Esophagus muscularis mucosa (tissue), 4 donors: Measurements from ENCODE around the gene NFATC3. TPM values are rescaled to one million over a fixed set of nuclear protein-coding genes. Genes with fewer than 3 reads are reported as not detected.

Source experiments
- DNase-seq: peaks from one replicate; pipeline ENCODE4 v3.0.0-alpha.2; 2017; ENCODE audit errors: extremely low spot score
- H3K27ac ChIP-seq, 4 donors: fragments of 200-600 bp; sonication (generic); replicated peaks in 1 of 4; 1 replicate in 3 of 4; 2 replicates in 1 of 4; pipeline ENCODE4 v1.5.1; 2016 to 2019; ENCODE audit warnings: mild to moderate bottlenecking in 1 of 4
- H3K27me3 ChIP-seq, 4 donors: fragments of 200-600 bp; sonication (generic); one replicate each; pipeline versions ENCODE4 v1.5.1 to v1.6.0; 2016 to 2019
- H3K36me3 ChIP-seq, 4 donors: fragments of 200-600 bp; sonication (generic); one replicate each; pipeline ENCODE4 v1.5.1; 2016 to 2019
- H3K4me1 ChIP-seq, 4 donors: fragments of 200-600 bp; sonication (generic); one replicate each; pipeline ENCODE4 v1.5.1; 2016 to 2019
- H3K4me3 ChIP-seq, 4 donors: fragments of 200-600 bp; sonication (generic); 1 replicate in 2 of 4; 2 replicates in 2 of 4; pipeline ENCODE4 v1.5.1; 2016 to 2019; ENCODE audit warnings: mild to moderate bottlenecking in 4 of 4, moderate library complexity in 1 of 4
- H3K9me3 ChIP-seq, 4 donors: fragments of 200-600 bp; sonication (generic); 1 replicate in 3 of 4; 2 replicates in 1 of 4; pipeline ENCODE4 v1.5.1; 2016 to 2019
- CTCF ChIP-seq, 3 experiments: fragments of 200-600 bp in 2 of 3; fragments of 450-650 bp in 1 of 3; sonication (generic) in 2 of 3; IDR thresholded peaks; one replicate each; pipeline ENCODE4 v1.5.1; 2017 to 2019; ENCODE audit warnings: antibody characterized with exemption in 3 of 3, mild to moderate bottlenecking in 2 of 3, moderate library complexity in 1 of 3
- EP300 ChIP-seq: sonication (generic); formaldehyde crosslinking; IDR thresholded peaks from one replicate; pipeline ENCODE4 v1.6.1; 2017; ENCODE audit warnings: antibody characterized with exemption
- POLR2A ChIP-seq: fragments of 450-650 bp; IDR thresholded peaks from one replicate; pipeline ENCODE4 v1.6.1; 2017; ENCODE audit warnings: antibody characterized with exemption, moderate library complexity, mild to moderate bottlenecking, low read depth
- POLR2AphosphoS5 ChIP-seq, 2 donors: sonication (generic); formaldehyde crosslinking; IDR thresholded peaks; one replicate each; pipeline ENCODE4 v1.6.1; 2017; ENCODE audit warnings: antibody characterized with exemption in 2 of 2
- WGBS: methylation state at CpG from one replicate; pipeline ENCODE4 v1.1.5; 2018; 5-methylcytosine and 5-hydroxymethylcytosine counted together
- intact Hi-C: fragments of 100-400 bp; cut with DNase I; formaldehyde crosslinking; loops from one replicate; pipeline ENCODE4 v1.15.1; 2023
- total RNA-seq, 4 donors: library from RNA; depleted of rRNA; stranded (reverse); fragments of >200 nt; gene quantifications; one replicate each; pipeline versions ENCODE4 v1.1.0 to v1.2.1, GENCODE V29; 2016

NFATC3 gene
- total RNA-seq, 4 donors from 2014 or later, result 44.6 to 56.8 (median 50.8) TPM

DNA sequence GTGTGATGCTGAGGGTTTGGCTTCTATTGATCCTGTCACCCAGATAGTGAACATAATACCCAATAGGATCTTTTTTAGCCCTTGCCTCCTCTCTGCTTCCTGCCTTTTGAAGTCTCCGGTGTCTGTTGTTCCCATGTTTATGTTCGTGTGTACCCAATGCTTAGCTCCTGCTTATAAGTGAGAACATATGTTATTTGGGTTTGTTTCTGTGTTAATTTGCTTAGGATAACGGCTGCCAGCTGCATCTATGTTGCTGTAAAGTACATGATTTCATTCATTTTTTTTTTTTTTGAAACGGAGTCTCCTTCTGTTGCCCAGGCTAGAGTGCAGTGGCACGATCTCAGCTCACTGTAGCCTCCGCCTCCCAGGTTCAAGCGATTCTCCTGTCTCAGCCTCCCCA is 39.1 kb upstream of the NFATC3 start:
- Histone ChIP-seq H3K27ac (no peak overlapping the region), H3K36me3 (peaks cover 0 to 50% (median 13%) of the 10 kb centered on the region in 4 donors)

DNA sequence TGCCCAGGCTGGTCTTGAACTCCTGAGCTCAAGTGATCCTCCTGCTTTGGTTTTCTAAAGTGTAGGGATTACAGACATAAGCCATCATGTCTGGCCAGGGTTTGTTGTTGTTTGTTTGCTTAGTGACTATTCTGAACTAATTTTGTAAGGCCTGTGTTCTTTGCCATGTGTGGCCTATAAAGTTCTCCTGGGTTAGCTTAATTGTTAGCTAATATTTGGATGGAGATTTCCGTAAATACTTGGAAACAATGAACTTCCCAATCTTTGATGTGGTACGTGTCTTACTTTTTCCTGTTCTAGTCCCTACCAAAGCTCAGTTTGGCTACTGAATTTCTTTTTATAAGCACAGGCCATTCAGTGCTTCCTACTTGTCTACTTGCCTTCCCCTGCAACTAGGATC is 37.2 kb upstream of the NFATC3 start:
- Histone ChIP-seq H3K9me3 (no peaks in the 10 kb centered on the region), H3K27me3 (no peaks in the 10 kb centered on the region), H3K27ac (no peak overlapping the region), H3K4me1 (no peaks in the 10 kb centered on the region), H3K4me3 (no peak overlapping the region), H3K36me3 (peaks cover 1 to 62% (median 21%) of the 10 kb centered on the region in 4 donors)
- WGBS, result 75% methylated on average over 2 of the region's 2 CpGs
- no peak for DNase-seq
- intact Hi-C loops, result no loop called here
- TF ChIP-seq CTCF (IDR thresholded peaks at IDR 0.05) (no peak), POLR2AphosphoS5 (IDR thresholded peaks at IDR 0.05) (no peak), EP300 (no peak), POLR2A (no peak)

More for the DNA sequence above, 39.1 kb upstream of the NFATC3 start:
- 84% methylated on average over 7 of the region's 7 CpGs for WGBS
- H3K27me3 ChIP-seq, result no peaks in the 10 kb centered on the region
- TF ChIP-seq POLR2A, result no peak
- TF ChIP-seq POLR2AphosphoS5 (IDR thresholded peaks at IDR 0.05), result no peak
- TF ChIP-seq CTCF (IDR thresholded peaks at IDR 0.05), result no peak
- no peak for TF ChIP-seq EP300
- intact Hi-C loops, result no loop called here
- no peak for DNase-seq
- H3K4me3 ChIP-seq, result no peak overlapping the region
- H3K4me1 ChIP-seq, result no peaks in the 10 kb centered on the region
- no peaks in the 10 kb centered on the region for H3K9me3 ChIP-seq

GRCh38 chr16:68049449-68049848 is 35.7 kb upstream of the NFATC3 start:
- intact Hi-C loops, result no loop called here
- DNase-seq, result no peak
- TF ChIP-seq CTCF (IDR thresholded peaks at IDR 0.05) (no peak), EP300 (no peak), POLR2A (no peak), POLR2AphosphoS5 (IDR thresholded peaks at IDR 0.05) (no peak)
- Histone ChIP-seq H3K27me3 (no peaks in the 10 kb centered on the region), H3K4me1 (no peaks in the 10 kb centered on the region), H3K36me3 (peaks cover 11 to 73% (median 32%) of the 10 kb centered on the region in 4 donors), H3K9me3 (no peaks in the 10 kb centered on the region), H3K27ac (no peak overlapping the region), H3K4me3 (no peak overlapping the region)
- WGBS, result 100% methylated on average over 1 of the region's 2 CpGs

DNA sequence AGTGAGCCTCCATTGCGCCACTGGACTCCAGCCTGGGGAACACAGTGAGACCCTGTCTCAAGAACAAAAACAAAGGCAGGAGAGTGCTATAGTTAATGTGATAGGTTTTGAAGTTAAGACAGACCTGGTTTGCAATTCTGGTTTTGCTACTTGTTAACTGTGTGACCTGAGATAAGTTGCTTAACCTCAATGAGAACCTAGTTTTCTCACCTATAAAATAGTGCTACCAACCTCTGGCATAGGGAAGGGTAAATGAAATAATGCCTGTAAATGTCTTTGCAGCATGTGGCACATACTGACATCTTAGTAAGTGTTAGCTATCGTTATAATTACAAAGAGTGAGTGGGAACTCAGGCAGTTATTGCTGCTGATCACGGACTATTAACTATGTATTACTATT is 29.8 kb upstream of the NFATC3 start:
- H3K27me3 ChIP-seq, result no peaks in the 10 kb centered on the region
- 91% methylated on average over 3 of the region's 3 CpGs for WGBS
- intact Hi-C loops, result no loop called here
- H3K4me1 ChIP-seq, result peaks cover 0 to 6% (median 0%) of the 10 kb centered on the region in 4 donors
- H3K4me3 ChIP-seq, result no peak overlapping the region
- no peak overlapping the region for H3K27ac ChIP-seq
- H3K36me3 ChIP-seq, result peaks cover 11 to 79% (median 31%) of the 10 kb centered on the region in 4 donors
- no peaks in the 10 kb centered on the region for H3K9me3 ChIP-seq
- TF ChIP-seq POLR2A (no peak), POLR2AphosphoS5 (IDR thresholded peaks at IDR 0.05) (no peak), EP300 (no peak), CTCF (IDR thresholded peaks at IDR 0.05) (no peak)
- DNase-seq, result no peak

DNA sequence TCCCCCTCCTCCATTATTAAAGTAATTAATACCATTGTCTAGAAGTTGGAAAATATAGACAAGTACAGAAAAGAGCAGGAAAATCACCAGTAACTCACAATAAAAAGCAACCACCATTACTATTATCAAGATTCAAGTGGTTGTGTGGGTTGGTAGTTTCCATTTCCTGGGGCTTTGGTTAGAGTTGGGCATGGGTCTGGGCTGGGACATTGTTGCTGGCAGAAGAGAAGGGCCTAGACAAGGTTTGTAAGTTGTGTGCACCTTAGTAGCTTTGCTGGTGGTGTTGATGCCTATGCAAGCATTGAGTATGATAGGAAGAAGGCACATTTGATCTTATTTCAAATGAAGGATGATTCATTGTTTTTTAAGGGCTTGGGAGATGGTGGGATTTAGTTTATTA is 25.4 kb upstream of the NFATC3 start:
- H3K4me1 ChIP-seq, result peaks cover 7 to 11% (median 8%) of the 10 kb centered on the region in 4 donors
- no peaks in the 10 kb centered on the region for H3K9me3 ChIP-seq
- DNase-seq, result no peak
- H3K27me3 ChIP-seq, result no peaks in the 10 kb centered on the region
- no peak overlapping the region for H3K27ac ChIP-seq
- TF ChIP-seq POLR2AphosphoS5 (IDR thresholded peaks at IDR 0.05) (no peak), EP300 (no peak), CTCF (IDR thresholded peaks at IDR 0.05) (no peak), POLR2A (no peak)
- no peak overlapping the region for H3K4me3 ChIP-seq
- intact Hi-C loops, result no loop called here
- peaks cover 7 to 63% (median 27%) of the 10 kb centered on the region in 4 donors for H3K36me3 ChIP-seq
